Activated CD8-positive, alpha-beta memory T cell treated with anti-CD3 and anti-CD28 coated beads for 1 hour (primary cell): ENCODE measurements around the gene CSMD2.

Experiments
- DNase-seq, 2 donors: peaks; one replicate each; pipeline ENCODE4 v3.0.0-alpha.2; 2020; ENCODE audit warnings: low read depth in 1 of 2; ENCODE audit errors: extremely low read depth in 1 of 2

Gene CSMD2

DNA sequence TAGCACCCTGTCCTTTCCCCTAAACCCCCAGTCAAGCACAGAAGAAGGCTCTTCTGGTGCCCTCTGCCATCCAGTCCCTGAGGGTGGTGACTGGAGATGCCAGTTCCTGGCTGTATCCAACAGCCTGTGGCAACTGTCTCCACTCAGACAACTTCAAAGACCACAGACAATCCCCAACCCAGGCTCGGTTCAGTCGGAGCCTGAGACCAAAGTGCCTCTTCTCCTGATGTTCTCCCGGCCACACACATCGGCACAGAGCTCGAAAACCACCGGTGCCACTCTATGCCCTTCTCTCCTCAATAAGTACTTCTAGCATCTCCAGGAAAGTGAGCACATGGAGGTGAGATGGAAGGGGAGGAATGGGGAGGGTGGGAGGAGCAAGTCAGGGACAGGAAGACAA, 340.7 kb downstream of the CSMD2 start:
- DNase-seq = no peak

DNA sequence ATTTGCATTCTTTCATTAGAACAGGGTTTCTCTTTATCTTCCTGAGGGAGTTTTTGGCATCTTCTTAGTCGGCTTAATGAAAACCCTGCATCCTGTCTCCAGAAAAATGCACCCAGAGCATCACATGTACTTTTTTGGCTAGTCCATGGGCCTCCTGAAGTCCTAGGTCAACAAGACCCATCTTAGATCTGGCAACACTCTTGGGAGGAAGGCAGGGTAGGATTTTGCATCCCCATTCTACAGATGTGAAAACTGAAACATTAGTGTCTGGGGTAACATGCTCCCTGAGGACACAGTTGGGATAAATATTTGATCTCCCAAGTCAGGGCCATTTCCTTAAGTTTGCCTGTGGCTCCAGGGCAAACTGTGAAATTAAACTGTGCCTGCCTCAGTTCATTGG, 341.2 kb downstream of the CSMD2 start:
- DNase-seq = no peak

DNA sequence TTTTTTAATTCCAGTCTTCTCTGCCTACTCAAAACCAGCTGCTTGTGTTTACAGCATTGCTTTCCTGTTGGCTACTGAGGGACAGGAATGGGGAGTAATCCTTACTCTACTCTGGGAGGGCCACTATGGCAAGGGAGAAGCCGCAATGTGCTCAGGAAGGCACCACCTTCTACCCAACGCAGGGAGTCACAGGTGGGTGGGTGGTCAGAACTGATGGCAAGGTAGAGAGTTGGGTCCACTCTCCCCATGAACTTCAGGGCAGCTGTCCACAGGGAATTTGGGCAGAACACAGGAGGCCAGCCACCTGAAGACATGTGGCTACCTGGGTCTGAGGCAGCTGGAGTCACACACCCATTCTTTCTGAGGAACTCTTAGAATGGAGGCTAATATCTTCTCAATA, 341.6 kb downstream of the CSMD2 start:
- DNase-seq = no peak

- DNase-seq = no peak
Measured at GRCh38 chr1:33822396-33822795, 342.6 kb downstream of the CSMD2 start.

- DNase-seq = no peak
Measured at GRCh38 chr1:33821291-33821690, 343.7 kb downstream of the CSMD2 start.

- no peak for DNase-seq
Measured at GRCh38 chr1:33820804-33821203, 344.2 kb downstream of the CSMD2 start.

- DNase-seq = no peak
Measured at GRCh38 chr1:33819913-33820311, 345.1 kb downstream of the CSMD2 start.

DNA sequence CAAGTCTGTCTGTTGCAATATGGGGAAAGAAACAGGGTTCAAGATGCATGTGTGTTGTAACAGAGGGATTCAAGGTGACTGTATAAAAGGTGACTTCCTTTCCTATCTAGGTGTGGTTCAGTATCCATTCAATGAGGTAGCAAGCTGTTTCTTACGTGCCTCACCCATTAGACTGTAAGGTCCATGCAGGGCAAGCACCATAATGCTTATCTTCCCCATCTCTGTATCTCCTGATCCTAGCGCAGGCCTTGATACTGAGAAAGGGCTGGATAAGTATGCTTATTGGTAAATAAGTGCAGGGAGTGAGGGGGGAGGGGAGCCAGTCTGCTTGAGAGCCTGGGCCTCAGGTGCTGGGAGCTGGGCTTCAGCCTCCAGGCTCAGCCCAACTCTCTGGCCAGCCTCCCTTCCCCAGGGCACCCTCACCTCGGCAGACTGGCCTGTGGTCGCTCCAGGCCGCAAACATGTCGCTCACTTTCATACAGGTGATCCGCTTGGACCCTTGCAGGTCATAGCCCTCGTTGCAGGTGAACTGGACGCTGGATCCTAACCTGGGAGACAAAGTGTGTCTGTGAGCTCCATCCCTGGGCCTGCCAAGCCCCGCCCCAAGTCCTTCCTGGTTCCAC, 345.6 kb downstream of the CSMD2 start:
- no peak for DNase-seq

GRCh38 chr1:33818071-33818470, 347.0 kb downstream of the CSMD2 start:
- no peak for DNase-seq

DNA sequence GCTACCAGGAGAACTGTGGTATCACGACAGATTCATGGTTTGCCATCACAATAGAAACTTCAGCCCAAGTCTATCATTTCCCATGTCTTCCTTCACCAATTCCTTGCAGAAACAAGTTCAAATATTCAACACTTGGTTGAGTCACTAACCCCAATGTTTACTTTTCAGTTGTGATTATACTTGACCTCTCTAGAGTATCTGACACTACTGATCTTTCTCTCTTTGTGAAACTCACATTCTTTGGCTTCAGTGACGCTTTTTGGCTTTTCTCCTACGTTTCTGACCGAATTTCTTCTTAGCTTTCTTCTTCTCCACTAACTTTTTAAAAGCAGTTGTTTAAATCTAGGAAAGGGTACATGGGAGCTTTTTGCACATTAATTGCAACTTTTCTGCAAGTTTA, 350.0 kb downstream of the CSMD2 start:
- no peak for DNase-seq

GRCh38 chr1:33814166-33814565, 350.9 kb downstream of the CSMD2 start:
- DNase-seq = no peak

DNA sequence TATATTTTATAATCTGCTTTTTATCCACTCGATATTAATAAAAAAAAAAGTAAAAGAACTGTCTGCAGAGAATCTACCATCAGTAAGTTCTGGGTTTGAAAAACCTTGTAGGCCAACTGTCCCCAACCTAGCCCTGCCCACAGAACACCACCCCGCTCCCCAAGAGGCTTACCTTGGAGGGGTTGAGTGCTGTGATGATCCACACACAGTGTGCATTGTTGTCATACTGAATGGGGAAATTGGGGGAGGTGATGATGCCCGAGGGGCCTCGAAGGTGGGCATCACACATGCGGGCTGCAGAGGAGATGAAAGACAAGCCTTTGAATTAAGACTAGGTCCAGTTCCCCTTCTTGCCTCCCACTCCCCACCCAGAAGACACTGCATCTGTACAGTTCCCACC, 354.5 kb downstream of the CSMD2 start:
- DNase-seq = no peak

DNA sequence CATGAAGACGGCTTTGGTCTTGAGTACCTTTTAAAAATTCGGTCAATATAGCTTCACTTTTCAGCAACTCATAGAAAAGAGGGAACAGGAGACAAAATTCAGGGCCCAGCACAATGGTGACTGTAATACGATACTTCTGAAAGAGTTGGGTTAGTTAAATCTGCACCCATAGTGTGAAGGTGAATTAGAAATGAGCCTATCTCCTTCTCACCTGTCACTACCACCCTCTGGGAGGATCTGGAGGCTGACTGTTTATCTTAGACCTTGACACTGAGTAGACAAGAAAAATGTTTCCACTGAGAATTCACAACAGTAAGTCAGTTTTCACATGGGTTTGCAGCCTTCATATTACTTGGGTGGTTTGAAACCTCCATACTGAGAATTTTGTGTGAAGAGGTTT, 359.0 kb downstream of the CSMD2 start:
- no peak for DNase-seq

DNA sequence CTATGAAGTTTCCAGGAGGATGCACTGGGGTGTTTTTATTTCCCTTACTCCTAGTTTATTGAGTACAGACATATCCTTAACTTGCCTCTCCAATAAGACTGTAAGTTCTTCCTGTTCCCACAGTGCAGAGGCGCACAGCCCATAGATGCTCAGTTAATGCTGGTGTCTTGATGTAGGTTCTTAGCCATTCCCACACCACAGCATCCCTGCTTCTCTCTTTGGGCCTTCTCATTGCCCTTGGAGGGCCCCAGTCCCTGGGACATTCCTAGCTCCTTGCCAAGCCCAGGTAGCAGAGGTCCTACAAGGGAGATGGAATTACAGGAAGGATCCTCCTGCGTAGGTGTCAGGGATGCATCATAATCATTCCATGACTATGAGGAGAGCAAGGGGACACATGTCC, 362.8 kb downstream of the CSMD2 start:
- DNase-seq = no peak

GRCh38 chr1:33797849-33798248, 367.2 kb downstream of the CSMD2 start:
- no peak for DNase-seq

DNA sequence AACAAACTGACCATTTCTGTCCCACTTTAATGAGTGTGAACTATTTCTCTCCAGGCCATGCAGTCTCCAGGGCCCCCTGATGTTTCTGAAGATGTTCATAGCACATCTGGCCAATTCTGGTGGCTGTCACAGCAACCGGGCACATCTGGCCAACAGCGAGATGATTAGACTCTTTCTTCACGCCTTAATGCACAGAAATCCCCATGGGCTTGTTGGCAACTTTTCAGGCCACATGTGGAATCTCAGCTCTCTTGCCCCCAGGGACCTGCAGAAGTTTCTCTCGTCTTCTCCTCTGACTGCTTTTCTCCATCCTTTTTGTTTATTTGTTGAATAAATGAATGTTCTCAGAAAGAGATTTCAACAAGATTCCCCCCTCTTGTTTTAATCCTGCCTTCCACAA, 372.4 kb downstream of the CSMD2 start:
- DNase-seq = no peak

DNA sequence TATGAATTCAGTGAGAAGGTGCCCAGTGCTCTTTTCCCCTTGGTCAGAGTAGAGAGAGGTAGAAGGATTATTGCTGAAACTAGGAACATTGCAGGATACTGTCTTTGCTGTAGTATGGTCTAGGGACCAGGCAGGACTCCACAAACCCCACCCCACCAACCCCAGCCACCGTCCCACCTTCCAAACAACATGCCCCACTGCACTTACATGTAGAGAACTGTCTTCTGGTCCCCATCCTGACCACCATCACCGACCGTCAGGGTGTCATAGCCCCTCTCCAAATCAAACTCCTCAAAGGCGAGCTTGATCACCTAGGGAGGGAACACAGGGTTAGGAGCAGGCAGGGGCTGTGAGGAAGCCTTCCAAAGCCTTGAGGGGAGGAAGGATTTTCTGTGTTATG, 372.8 kb downstream of the CSMD2 start:
- no peak for DNase-seq

DNA sequence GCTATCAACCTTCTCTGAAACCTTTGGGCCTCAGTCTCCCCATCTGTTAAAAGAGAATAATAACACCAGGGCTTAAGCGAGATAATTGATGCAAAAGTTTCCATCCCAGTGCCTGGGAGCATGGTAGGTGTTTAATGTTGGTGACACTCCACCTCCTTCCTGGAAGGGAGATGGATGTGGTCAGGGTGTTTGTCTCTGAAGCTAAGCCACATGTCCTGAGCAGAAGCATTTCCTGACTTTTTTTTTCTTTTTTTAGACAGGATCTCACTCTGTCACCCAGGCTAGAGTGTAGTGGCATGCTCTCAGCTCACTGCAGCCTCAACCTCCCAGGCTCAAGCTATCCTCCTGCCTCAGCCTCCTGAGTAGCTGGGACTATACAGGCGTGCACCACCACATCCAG, 373.8 kb downstream of the CSMD2 start:
- no peak for DNase-seq

GRCh38 chr1:33790577-33790976, 374.5 kb downstream of the CSMD2 start:
- no peak for DNase-seq

- DNase-seq = no peak
Measured at GRCh38 chr1:33784876-33785275, 380.2 kb downstream of the CSMD2 start.

GRCh38 chr1:33782776-33783175, 382.3 kb downstream of the CSMD2 start:
- DNase-seq = no peak

GRCh38 chr1:33781652-33782051, 383.4 kb downstream of the CSMD2 start:
- no peak for DNase-seq

GRCh38 chr1:33777337-33777736, 387.7 kb downstream of the CSMD2 start:
- no peak for DNase-seq

GRCh38 chr1:33768821-33769220, 396.2 kb downstream of the CSMD2 start:
- DNase-seq = no peak
